ENCODE measurements around the gene LAMC1.

LAMC1 gene

GRCh38 chr1:183155939-183156338 lies 132.7 kb downstream of the LAMC1 start:
- DNase-seq, result no peak

GRCh38 chr1:183159960-183160359 lies 136.7 kb downstream of the LAMC1 start:
- no peak for DNase-seq

GRCh38 chr1:183161391-183161790 lies 138.2 kb downstream of the LAMC1 start:
- no peak for DNase-seq

- no peak for DNase-seq
Measured at GRCh38 chr1:183163316-183163715, 140.1 kb downstream of the LAMC1 start.

DNA sequence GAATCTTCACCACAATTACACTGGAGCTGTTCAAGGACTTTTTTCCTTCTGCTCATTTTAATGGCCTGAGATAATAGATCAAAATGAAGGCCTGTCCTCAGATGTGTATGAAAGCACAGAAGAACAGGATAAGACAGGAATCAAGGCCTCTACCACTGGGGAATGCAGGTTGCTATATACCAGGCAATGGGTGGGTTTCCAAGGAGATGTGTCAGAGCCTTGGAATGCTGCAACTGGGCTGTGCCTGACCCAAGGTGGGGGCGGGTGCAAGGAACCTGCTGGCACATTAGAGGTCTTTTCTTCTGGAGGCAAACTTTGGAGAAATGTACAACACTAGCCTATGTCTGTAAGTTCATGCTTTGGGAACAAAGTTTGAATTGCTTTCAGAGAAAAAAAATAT lies 141.1 kb downstream of the LAMC1 start:
- DNase-seq, result no peak

DNA sequence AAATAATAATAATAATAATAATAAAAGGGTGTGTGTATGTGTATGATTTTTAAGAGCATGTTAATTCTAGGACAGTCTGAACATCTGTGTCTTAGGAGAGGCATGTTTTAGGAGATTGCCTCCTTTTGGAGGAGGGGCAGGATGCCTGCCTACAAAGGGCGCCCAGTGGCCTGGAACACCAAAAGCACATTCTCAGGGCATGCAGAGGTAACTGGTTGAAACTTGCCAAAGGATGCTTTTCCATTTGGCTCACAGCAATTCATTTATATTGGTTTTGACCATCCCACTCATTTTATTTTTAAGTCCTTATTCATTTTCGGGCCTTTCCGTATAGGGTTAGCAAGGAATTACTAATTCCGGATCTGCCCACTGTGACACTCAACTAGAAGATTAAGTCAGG lies 141.7 kb downstream of the LAMC1 start:
- no peak for DNase-seq

DNA sequence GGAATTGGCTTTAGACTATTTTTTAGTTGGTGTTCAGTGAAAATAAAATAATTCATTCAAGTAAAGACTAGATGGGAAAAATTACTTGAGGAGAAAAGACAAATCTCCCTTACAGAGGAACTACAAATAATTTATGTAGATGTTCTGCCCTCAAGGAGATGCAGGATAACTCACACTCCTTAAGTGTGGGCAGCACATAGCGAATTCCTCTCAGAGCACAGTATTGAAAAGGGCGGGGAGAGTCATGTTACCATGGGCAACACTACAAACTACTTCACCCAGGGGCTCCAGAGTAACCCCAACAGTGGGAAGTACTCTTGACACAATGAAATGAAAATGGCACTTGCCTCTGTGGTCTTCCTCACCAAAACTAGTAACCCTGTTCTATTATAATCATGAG lies 142.2 kb downstream of the LAMC1 start:
- no peak for DNase-seq

DNA sequence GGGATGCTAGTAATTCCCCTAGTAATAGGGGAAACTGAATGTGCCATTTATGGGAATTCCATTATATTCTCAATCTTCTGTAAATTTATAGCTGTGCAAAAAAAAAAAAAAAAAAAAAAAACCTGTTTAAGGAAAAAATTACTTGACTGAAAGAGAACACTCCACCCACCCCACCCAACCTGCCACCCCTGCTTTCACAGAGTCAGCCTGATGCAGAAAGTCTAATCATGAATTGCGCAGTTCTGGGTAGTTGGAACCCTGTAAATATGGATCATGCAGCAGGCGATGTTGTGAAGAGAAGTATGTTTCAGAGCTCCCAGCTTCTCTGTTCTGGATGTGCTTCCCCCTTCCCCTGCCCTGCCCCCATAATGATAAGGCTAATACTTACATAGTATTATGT lies 143.2 kb downstream of the LAMC1 start:
- no peak for DNase-seq

- no peak for DNase-seq
Measured at GRCh38 chr1:183167676-183168075, 144.5 kb downstream of the LAMC1 start.

DNA sequence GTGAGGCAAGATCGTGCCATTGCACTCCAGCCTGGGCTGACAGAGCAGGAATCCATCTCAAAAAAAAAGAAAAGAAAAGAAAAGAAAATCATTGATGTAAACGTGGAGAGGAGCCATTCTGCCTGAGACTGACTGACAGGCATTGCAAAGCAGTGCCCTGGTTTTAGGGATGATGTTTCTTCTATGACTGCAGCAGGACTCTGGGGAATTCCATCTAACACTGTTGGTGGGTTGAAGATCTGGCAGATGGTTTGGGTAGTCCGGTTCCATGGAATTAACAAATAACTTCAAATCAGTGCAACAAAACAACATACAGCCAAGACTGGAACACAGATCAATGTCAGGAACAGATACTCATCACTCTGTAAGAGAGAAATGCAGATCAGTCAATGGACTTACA lies 145.1 kb downstream of the LAMC1 start:
- DNase-seq, result no peak

DNA sequence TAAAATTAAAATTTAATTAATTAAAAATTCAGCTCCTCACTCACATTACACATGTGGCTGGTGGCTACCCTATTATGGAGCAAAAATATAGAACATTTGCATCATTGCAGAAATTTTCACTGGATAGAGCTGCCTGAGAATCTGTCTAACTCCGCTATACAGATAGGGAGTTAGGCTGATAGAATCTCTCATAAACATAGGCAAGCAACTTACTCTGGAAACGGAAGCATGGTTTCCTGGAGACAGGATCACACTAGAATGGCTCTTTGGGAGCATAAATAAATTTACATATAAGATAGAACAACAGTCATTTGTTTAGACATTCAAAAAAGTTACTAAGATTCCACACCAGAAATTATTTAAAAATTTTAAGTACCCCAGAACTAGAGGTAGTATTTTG lies 150.6 kb downstream of the LAMC1 start:
- DNase-seq, result no peak

DNA sequence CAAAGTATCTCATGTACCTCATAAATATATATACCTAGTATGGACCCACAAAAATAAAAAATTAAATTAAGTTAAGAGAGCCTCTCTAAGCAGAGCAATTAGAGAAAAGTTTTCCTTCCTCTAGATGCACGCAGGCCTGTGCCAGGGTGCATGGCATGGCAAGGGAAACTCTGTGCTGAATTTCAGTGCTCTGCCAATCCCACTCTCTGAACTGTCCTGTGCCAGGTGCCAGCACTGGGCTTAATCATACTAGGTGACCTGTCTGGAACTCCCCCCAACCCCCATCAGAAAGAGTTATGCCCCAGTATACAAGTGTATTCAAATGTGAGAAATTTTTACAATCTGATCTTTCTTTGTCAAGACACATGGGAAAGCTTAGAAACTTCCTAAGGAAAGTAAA lies 152.4 kb downstream of the LAMC1 start:
- DNase-seq, result no peak

- DNase-seq, result no peak
Measured at GRCh38 chr1:183178545-183178944, 155.3 kb downstream of the LAMC1 start.

- DNase-seq, result no peak
Measured at GRCh38 chr1:183179033-183179432, 155.8 kb downstream of the LAMC1 start.

GRCh38 chr1:183180218-183180617 lies 157.0 kb downstream of the LAMC1 start:
- no peak for DNase-seq

DNA sequence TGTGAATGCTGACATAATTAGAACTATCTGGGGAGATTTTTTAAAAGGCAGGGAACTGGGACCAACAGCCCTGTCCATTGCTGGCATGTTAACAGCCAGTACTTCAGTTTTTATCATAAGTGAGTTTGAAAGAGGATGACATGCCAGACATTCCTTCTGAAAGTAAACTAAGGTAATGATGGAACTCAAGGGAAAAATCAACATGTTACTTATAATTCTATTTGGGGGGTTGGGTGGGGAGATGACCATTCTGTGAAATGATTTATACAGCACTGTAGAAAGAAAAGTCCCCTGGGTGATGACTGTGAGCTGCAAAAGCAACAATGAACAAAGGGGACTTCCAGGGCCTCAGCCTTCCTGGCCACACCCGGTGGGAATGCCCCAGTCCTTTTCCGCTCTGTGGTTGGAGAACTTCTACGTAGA lies 157.4 kb downstream of the LAMC1 start:
- no peak for DNase-seq

DNA sequence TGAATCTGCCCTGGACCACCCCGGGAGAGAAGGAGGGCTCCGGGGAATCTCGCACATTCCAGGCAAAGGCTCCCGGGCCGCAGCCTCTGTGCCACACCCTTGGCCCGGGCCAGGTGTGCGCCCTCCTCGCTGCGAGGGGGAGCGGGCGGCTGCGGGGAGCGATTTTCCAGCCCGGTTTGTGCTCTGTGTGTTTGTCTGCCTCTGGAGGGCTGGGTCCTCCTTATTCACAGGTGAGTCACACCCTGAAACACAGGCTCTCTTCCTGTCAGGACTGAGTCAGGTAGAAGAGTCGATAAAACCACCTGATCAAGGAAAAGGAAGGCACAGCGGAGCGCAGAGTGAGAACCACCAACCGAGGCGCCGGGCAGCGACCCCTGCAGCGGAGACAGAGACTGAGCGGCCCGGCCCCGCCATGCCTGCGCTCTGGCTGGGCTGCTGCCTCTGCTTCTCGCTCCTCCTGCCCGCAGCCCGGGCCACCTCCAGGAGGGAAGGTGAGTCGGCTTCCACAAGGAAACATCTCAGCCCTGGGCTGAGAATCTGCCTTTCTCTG lies 162.8 kb downstream of the LAMC1 start, which contains the start of gene LAMC2:
TSS of gene LAMC2 (plus strand) at position 324 of the 550 bp plus-strand sequence. CDS start at position 413, 89 bp downstream.
- DNase-seq, result no peak

GRCh38 chr1:183186841-183187240 lies 163.6 kb downstream of the LAMC1 start:
- DNase-seq, result no peak

- DNase-seq, result no peak
Measured at GRCh38 chr1:183188240-183188639, 165.0 kb downstream of the LAMC1 start.

GRCh38 chr1:183191833-183192232 lies 168.6 kb downstream of the LAMC1 start:
- no peak for DNase-seq

DNA sequence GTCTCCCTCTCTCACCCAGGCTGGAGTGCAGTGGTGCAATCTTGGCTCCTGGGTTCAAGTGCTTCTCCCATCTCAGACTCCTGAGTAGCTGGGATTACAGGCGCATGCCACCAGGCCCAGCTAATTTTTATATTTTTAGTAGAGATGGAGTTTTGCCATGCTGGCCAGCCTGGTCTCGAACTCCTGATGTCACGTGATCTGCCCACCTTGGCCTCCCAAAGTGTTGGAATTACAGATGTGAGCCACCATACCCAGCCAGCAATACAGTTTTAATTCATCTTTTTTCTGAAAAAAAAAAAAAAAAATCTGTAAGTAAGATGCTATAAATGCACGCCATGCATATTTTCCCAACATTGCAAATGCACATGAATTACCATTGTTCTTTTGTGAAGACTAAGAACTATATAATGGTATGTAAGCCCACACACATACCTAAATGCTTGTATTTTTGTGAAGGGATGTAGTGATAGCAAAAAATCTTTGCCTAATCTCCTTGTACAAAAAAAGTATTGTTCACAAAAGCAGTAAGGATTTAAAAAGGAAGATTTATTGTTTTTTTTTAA lies 170.8 kb downstream of the LAMC1 start:
- DNase-seq, result no peak

- DNase-seq, result no peak
Measured at GRCh38 chr1:183194527-183195141, 171.4 kb downstream of the LAMC1 start.

- DNase-seq, result no peak
Measured at GRCh38 chr1:183195142-183195574, 171.9 kb downstream of the LAMC1 start.

All from NCI-H524 (cell line).